Measurements from ENCODE around the gene UQCR11. TPM values are rescaled to one million over a fixed set of nuclear protein-coding genes. Genes with fewer than 3 reads are reported as not detected.

Gene UQCR11
- total RNA-seq, 1 donor from 2014 or later, result 184 TPM

DNA sequence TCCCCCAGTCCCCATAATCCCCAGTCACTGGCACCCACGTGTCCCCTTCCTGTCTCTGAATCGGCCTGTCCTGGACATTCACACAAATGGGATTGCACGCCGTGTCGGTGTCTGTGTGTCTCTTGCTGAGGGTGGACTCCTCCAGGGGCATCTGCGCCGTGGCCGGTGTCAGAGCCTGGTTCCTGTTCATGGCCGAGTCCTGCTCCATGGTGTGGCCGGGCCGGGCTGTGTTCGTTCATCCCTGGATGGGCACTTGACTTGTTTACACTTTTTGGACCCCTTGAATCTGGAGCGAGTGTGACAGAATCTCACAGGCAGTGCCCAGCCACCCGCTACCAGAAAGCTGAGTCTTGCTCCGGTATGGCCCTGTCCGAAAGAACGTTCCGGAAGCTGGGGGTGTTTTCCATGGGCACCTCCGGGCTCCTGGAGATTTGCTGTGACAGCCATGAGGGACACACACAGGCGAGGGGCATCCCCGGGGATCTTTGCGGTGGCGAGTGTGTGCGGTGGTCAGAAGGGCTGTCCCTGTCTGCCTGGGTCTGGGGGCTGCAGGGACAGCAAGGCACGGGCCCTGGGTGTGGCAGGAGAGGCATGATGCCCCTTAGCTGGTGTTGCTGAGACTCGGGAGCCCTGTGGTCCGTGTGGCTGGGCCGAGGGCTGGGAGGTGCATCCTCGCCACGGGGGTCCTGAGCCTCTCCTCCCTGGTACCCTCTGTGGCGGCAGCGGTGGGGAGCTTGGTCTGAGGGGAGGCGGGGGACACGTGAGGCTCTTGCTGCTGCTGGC, 30.7 kb downstream of the UQCR11 start:
- H3K9me3 Mint-ChIP-seq (ENCODE audit: low read depth), result no peaks in the 10 kb centered on the region
- H3K27me3 Mint-ChIP-seq (ENCODE audit: low read depth), result no peaks in the 10 kb centered on the region
- peaks cover 5% of the 10 kb centered on the region for H3K36me3 Mint-ChIP-seq (ENCODE audit: low read depth)
- H3K4me3 Mint-ChIP-seq (ENCODE audit: unreplicated experiment), result no peak overlapping the region
- peaks cover 7% of the 10 kb centered on the region for H3K4me1 Mint-ChIP-seq (ENCODE audit: low read depth)
- no peak overlapping the region for H3K27ac Mint-ChIP-seq (ENCODE audit: unreplicated experiment)
- DNase-seq (ENCODE audit: low spot score), result no peak
- TF ChIP-seq, protein P1, sequence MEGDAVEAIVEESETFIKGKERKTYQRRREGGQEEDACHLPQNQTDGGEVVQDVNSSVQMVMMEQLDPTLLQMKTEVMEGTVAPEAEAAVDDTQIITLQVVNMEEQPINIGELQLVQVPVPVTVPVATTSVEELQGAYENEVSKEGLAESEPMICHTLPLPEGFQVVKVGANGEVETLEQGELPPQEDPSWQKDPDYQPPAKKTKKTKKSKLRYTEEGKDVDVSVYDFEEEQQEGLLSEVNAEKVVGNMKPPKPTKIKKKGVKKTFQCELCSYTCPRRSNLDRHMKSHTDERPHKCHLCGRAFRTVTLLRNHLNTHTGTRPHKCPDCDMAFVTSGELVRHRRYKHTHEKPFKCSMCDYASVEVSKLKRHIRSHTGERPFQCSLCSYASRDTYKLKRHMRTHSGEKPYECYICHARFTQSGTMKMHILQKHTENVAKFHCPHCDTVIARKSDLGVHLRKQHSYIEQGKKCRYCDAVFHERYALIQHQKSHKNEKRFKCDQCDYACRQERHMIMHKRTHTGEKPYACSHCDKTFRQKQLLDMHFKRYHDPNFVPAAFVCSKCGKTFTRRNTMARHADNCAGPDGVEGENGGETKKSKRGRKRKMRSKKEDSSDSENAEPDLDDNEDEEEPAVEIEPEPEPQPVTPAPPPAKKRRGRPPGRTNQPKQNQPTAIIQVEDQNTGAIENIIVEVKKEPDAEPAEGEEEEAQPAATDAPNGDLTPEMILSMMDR (IDR thresholded peaks at IDR 0.05), result no peak

DNA sequence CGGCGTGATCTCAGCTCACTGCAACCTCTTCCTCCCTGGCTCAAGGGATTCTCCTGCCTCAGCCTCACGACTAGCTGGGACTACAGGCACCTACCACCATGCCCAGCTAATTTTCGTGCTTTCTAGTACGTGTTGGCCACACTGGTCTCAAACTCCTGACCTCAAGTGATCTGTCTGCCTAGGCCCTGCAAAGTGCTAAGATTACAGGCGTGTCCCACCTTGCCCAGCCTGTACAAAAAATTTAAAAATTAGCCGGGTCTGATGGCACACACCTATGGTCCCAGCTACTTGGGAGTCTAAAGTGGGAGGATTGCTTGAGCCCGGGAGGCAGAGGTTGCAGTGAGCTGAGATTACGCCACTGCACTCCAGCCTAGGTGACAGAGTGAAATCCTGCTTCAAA, 32.5 kb downstream of the UQCR11 start:
- Mint-ChIP-seq H3K9me3 (ENCODE audit: low read depth) (no peaks in the 10 kb centered on the region), H3K4me3 (ENCODE audit: unreplicated experiment) (no peak overlapping the region), H3K27ac (ENCODE audit: unreplicated experiment) (no peak overlapping the region), H3K4me1 (ENCODE audit: low read depth) (peaks cover 7% of the 10 kb centered on the region), H3K36me3 (ENCODE audit: low read depth) (peaks cover 3% of the 10 kb centered on the region), H3K27me3 (ENCODE audit: low read depth) (no peaks in the 10 kb centered on the region)
- TF ChIP-seq, protein P1 (IDR thresholded peaks at IDR 0.05), result no peak
- DNase-seq (ENCODE audit: low spot score), result no peak

DNA sequence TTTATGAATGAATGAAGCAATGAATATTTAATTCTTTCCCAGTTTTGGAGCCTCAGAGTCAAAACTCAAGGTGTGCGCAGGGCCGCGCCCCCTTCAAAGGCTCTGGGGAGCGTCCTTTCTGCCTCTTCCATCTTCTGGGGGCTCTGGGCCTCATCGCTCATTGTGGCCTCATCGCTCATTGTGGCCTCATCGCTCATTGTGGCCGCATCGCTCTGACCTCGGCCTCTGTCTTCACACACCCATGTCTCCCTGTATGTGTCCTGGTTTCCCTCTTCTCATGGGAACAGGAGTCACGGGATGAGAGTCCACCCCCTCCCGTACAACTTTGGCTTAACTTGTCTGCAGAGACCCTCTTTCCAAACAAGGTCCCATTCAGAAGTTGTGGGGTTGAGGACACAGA, 33.9 kb downstream of the UQCR11 start:
- Mint-ChIP-seq H3K4me3 (ENCODE audit: unreplicated experiment) (no peak overlapping the region), H3K27ac (ENCODE audit: unreplicated experiment) (no peak overlapping the region)
- TF ChIP-seq, protein P1 (IDR thresholded peaks at IDR 0.05), result no peak

DNA sequence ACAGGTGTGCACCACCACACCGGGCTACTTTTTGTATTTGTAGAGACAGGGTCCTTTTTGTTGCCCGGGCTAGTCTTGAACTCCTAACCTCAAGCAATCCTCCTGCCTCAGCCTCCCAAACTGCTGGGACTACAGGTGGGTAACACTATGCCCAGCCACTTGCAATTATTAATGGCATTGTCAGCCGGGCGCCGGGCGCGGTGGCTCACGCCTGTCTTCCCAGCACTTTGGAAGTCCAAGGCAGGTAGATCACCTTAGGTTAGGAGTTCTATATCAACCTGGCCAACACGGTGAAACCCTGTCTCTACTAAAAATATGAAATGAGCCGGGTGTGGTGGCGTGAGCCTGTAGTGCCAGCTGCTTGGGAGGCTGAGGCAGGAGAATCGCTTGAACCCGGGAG, 34.4 kb downstream of the UQCR11 start:
- Mint-ChIP-seq H3K4me3 (ENCODE audit: unreplicated experiment) (no peak overlapping the region), H3K4me1 (ENCODE audit: low read depth) (peaks cover 7% of the 10 kb centered on the region)
- DNase-seq (ENCODE audit: low spot score), result no peak

More for the DNA sequence above, 33.9 kb downstream of the UQCR11 start:
- DNase-seq (ENCODE audit: low spot score), result no peak
- peaks cover 7% of the 10 kb centered on the region for H3K4me1 Mint-ChIP-seq (ENCODE audit: low read depth)
- H3K36me3 Mint-ChIP-seq (ENCODE audit: low read depth), result peaks cover 3% of the 10 kb centered on the region
- no peaks in the 10 kb centered on the region for H3K27me3 Mint-ChIP-seq (ENCODE audit: low read depth)
- H3K9me3 Mint-ChIP-seq (ENCODE audit: low read depth), result no peaks in the 10 kb centered on the region

DNA sequence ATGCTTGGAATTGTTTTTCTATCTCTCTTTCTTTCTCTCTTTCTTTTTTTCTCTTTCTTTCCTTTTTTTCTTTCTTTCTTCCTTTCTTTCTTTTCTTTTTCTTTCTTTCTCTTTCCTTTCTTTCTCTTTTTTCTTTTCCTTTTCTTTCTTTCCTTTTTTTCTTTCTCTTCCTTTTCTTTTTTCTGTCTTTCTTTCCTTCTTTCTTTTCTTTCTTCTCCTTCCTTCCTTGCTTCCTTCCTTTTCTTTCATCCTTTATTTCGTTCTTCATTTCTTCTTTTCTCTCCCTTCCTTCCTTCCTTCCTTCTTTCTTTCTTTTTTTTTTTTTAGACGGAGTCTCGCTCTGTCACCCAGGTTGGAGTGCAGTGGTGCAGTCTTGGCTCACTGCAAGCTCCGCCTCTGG, 35.3 kb downstream of the UQCR11 start:
- no peaks in the 10 kb centered on the region for H3K36me3 Mint-ChIP-seq (ENCODE audit: low read depth)
- DNase-seq (ENCODE audit: low spot score), result no peak
- no peaks in the 10 kb centered on the region for H3K9me3 Mint-ChIP-seq (ENCODE audit: low read depth)
- TF ChIP-seq, protein P1 (IDR thresholded peaks at IDR 0.05), result no peak
- H3K27me3 Mint-ChIP-seq (ENCODE audit: low read depth), result no peaks in the 10 kb centered on the region
- peak overlapping the region; percentile 55 for H3K27ac Mint-ChIP-seq (ENCODE audit: unreplicated experiment)
- H3K4me1 Mint-ChIP-seq (ENCODE audit: low read depth), result peaks cover 13% of the 10 kb centered on the region
- H3K4me3 Mint-ChIP-seq (ENCODE audit: unreplicated experiment), result peak overlapping the region; percentile 42

More for the DNA sequence above, 34.4 kb downstream of the UQCR11 start:
- no peak overlapping the region for H3K27ac Mint-ChIP-seq (ENCODE audit: unreplicated experiment)
- H3K9me3 Mint-ChIP-seq (ENCODE audit: low read depth), result no peaks in the 10 kb centered on the region
- peaks cover 1% of the 10 kb centered on the region for H3K36me3 Mint-ChIP-seq (ENCODE audit: low read depth)
- TF ChIP-seq, protein P1 (IDR thresholded peaks at IDR 0.05), result no peak
- H3K27me3 Mint-ChIP-seq (ENCODE audit: low read depth), result no peaks in the 10 kb centered on the region
